HG03108 (cell line): ENCODE results near the gene SLC35D3.
"Not testable (repeated sequence)": the region's sequence is repeated elsewhere in the genome, so short reads cannot be mapped to it uniquely, and the experiment has no call there.

ENCODE experiments used
- ATAC-seq: cut with Tn5 transposase; IDR thresholded peaks from one replicate; pipeline ENCODE4 v1.9.1; 2021; ENCODE audit warnings: moderate library complexity; ENCODE audit not compliant: unreplicated experiment

Gene SLC35D3, protein sequence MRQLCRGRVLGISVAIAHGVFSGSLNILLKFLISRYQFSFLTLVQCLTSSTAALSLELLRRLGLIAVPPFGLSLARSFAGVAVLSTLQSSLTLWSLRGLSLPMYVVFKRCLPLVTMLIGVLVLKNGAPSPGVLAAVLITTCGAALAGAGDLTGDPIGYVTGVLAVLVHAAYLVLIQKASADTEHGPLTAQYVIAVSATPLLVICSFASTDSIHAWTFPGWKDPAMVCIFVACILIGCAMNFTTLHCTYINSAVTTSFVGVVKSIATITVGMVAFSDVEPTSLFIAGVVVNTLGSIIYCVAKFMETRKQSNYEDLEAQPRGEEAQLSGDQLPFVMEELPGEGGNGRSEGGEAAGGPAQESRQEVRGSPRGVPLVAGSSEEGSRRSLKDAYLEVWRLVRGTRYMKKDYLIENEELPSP

DNA sequence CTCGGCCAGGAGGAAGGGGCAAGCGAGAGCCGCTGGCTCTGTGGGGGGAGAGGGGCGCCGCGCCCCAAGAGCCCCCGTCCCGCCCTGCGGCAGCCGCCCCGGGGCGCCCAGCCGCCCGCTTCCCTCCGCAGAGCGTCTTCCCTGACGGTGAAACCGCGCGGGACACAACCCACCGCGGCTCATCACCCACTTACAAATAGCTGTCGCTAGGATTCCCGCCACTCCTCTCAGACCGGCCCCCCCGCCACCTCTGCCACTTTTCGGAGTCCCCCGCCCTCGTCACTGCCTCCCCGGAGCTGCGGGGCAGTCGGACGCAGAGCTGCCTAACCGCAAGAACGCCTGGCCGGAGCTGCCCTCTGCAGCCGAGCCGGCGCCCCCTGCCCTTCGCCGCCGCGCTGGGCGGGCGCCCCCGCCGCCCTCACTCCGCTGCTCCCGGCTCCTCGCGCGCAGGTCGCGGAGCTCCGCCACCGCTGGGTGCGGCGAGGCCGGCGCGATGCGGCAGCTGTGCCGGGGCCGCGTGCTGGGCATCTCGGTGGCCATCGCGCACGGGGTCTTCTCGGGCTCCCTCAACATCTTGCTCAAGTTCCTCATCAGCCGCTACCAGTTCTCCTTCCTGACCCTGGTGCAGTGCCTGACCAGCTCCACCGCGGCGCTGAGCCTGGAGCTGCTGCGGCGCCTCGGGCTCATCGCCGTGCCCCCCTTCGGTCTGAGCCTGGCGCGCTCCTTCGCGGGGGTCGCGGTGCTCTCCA lies at the start of gene SLC35D3:
SLC35D3 (plus strand) TSS at position 366 of the 749 bp plus-strand sequence; CDS start at position 494, 128 bp downstream.
- ATAC-seq = no peak

DNA sequence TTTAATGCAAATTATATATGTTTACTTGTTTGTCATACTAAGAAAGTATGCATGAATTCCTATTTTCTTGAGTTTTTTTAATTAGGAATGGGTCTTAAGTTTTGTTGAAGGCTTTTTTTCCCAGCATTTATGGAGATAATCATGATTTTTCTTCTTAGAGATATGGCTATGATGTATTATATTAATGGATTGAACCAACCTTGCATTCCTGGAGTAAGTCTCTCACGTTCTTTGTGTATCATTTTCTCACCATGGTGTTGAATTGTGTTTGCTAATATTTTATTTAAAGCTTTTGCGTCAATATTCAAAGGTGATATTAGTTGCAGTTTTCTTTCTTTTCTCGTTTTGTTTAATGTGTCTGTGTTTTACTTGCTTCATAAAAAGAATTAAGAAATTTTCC lies 48.4 kb upstream of the SLC35D3 start:
- no peak for ATAC-seq

DNA sequence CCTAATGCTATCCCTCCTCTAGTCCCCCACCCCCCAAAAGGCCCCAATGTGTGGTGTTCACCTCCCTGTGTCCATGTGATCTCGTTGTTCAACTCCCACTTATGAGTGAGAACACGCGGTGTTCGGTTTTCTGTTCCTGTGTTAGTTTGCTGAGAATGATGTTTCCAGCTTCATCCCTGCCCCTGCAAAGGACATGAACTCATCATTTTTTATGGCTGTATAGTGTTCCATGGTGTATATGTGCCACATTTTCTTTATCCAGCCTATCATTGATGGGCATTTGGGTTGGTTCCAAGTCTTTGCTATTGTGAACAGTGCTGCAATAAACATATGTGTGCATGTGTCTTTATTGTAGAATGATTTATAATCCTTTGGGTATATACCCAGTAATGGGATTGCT lies 45.6 kb upstream of the SLC35D3 start:
- ATAC-seq = not testable (repeated sequence)

DNA sequence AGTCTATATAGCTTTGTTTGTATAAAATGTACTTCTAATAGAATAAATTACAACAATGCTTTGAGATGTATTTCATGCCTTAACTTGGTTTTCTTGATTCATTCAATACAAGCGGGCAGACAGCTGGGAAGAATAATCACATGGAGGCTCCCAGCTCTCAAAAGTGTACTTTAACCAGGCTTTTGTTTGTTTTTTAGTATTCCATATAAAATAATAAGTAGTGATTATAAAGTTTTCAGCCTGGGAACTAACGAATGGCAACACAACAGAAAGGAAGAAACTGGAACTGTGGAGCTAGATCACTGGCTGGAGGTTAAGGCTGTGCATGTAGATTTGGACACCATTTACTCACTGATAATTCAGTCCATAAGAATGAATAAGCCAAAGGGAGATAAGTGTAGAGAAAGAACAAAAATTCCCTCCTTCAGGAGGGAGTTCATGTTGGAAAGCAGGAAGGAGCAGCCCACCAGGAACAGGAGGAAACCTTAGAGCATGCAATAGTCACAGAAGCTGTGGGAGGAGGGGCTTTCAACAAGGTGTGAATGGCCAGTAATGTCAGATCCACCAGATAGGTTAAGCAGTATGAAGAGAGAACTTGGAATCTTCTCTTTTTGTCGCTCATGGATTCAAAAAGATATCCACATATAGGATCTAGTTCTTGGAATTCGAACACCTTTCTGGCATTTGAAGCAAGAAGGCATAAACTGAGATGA lies 41.2 kb upstream of the SLC35D3 start:
- no peak for ATAC-seq

DNA sequence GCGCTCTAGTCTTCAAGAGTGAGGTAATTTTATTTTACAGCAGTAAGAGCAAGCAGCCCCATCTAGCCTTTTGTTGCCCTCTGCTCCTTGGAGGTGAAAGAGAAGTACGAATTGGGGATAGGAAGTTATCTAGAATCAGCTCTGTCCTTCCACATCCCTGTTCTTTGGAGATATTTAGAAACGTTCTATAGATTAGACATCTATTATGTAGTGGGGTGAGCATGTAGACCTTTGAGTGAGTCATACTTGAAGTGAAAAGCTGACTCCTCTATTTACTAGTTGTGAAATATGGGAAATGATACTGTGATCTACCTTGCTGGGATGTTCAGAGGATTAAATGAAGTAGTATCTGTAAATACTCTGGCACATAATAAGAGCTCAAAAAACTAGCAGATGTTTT lies 36.0 kb upstream of the SLC35D3 start:
- ATAC-seq = no peak

DNA sequence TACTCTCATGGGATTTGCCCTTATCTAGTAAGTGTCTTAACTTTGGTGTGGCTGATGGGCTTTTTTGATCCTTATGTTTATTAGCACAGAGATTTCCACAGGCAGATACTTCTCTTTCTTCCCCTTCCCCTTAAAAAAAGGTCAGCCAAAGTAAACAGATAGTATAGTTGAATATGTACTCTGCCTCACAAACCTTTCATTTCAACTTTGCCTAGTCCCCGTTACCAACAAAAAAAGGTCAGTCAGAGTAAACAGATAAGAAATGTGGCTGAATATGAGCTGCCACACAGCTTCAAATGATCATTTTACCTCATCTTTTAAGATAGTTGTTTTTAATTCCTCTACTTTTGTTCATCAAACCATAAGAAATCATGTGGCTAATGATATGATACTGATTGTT lies 34.1 kb upstream of the SLC35D3 start:
- no peak for ATAC-seq

DNA sequence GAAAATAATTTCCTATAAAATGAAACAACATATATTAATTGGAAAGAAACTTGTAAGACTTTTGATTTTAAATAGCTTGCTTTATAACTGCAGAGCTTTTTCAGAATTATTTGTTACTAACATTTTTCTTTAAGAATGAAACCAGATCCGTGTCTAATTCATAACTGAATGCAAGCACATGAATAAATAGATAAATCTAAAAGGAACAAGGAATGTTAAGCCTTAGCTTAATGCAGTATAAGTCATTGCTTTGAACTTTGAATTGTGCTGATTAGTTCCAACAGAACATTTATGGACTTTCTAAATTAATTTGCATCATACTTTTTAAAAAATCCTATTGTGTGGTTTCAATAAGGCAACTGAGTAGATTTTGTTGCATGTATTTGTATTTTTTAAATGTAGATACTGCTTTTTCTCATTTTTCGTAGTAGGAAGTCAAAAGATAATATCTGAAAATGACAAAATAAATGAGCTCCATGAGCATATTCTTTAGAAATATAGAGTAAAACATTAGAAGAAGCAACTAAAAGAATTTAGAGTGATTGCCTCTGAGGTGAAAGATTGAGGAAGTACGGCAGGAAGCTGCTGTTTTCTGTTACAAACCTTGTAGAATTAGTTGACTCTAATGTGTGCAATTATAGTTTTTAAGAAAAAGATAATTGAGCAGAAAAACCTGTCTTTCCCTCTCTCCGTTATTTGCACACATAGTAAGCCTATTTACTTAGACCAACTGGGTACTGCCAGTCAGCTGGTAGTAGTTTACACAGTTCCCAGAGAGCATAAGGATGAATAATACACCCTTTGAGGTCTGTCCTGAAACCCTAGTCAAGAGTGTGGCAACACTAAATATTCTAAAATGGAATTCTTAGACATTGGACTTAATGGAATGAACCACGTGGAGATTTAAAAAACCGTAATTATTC lies 32.6 kb upstream of the SLC35D3 start:
- no peak for ATAC-seq

DNA sequence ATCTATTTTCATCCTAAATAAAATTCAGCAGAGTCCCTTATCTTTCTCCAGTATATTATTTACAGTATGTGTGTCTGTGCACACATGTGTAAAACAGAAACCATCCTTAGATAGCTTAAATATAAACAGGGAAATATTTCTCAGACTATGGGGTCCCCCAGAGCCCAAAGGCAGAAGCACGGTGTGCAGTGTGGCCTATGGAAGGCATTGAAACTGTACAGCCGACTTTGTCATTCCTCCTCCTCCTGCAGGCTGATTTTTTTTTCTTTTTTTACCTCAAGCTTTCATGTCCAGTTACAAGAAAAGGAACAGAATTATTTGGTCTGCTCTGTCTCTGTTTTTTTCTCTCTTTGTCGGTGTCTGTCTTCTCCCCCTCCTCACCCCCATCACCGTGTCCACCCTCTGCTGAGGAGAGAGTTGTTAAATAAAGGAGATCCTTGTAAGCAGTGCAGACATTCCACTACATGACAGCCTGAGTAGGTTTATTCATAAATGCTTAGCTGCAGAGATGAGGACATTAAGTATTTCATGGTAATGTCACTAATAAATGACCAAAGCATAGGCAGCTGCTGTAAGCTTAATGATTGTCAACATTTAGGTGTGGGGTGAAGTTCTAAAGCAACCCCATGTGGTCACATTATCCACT lies 31.8 kb upstream of the SLC35D3 start:
- ATAC-seq = no peak

DNA sequence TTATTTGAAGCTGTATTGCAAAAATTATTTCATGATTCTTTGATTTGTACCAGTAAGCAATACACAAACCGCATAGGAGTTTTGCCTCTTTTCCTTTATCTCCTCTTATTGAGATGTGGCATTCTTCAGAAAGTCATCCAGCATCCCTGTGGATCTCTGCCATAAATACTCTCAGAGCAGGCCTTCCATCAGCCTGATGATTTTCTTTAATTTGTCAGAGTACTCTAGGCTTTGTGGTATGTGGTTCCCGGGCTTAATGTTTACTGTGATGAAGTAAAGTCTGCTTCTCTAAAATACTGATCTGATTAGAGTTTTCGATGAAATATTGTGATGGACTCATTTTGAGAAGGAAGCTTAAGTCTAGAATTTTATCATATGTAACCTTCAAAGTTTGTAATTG lies 31.1 kb upstream of the SLC35D3 start:
- ATAC-seq = no peak

DNA sequence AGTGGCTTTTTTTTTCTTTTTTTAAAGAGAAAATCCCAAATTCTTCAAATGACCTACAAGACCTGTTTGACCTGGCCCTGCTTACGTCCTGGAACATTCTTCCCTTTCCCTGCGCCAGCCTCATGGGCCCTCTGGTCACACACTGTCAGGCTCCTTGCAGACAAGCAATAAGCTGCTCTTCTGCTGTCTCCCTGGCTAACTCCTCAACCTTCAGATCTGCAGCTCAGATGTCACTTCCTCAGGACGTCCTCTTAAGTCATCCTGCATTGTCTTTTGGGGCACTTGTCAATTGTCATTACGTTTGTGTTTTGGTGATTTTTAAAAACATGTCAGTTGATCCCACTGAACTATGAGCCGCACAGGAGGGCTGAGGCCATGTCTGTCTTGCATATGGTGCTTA lies 28.9 kb upstream of the SLC35D3 start:
- ATAC-seq = no peak

DNA sequence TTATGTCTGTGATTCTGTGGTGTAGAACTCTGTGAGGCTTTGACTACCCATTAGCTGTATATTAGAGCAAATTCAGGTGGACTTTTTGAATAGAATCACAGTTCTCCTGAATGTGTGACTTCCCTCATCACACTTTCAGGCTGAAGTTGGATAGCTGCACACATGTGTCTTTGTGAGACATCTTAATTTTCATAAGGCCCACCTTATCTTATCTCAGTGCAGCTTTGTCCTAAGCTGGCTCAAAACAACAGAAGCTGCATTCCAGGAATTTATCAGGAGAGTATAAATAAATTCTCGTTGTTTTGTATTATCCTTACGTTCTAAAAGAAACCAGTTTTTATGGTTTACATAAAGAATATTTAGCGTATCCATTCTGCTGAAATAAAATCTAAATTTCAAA lies 26.2 kb upstream of the SLC35D3 start:
- ATAC-seq = no peak

DNA sequence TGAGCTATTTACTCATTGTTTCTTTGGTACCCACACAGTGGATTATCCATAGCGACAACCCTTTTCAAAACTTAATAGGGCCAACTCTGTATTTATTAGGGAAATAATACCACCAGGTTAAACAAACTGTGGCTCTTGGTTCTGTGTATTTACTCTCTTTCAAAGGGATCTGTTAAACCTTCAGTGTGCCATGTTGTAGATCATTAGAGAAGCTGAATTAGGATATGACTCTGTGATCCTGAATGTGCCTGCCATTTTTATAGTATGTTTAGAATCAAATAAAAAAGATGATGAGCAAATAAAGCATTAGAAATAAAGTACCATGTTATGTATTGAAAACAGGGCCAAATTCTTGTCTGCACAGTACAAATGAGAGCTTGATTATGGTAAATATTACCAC lies 25.0 kb upstream of the SLC35D3 start:
- no peak for ATAC-seq

DNA sequence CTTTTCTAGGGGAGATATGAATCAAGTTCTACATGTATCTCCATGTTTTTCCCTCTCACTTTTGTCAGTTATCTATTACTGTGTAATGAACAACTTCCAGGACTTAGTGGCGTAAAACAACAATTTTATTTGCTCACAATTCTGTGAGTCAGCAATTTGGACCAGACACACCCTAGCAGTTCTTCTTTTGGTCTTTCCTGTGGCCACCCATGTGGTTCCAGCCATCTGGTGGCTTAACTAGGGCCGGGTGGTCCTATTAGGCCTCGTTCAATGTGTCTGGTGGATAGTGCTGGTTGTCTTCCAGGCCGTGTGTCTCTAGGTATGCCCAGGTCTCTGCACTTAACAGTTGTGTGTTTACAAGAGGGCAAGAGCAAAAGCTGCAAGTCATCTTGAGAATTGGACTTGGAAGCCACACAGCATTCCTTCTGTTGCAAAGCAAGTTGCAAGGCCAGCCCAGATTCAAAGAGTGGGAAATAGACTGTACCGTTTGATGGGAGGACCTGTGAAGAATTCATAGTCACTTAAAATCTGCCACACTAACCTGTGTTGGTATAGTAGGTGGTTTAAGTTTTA lies 20.8 kb upstream of the SLC35D3 start:
- ATAC-seq = no peak

DNA sequence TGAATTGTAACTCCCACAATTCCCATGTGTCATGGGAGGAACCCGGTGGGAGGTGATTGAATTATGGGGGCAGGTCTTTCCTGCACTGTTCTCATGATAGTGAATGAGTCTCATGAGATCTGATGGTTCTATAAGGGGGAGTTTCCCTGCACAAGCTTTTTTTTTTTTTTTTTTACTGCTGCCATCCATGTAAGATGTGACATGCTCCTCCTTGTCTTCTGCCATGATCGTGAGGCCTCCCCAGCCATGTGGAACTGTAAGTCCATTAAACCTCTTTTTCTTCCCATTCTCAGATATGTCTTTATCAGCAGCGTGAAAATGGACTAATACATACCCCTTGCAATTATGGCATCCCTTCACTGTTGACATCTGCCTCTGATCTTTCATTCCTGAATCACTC lies 17.6 kb upstream of the SLC35D3 start:
- ATAC-seq = not testable (repeated sequence)

DNA sequence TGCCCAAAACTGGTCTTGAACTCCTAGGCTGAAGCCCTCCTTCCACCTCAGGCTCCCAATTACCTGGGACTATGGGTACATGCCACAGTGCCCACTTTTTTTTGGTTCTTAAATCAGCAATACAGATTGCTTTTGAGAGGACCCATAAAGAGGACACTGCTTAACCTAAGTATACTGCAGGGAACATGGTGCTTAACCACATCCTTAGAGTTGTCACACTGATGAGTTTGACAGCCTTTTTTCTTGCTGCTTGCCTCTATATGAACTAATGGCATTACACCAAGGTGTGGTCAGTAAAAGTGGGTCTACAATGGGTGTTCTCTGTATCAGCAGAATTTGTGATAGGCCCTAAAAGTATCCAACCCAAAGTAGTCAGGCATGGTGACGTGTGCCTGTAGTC lies 7.2 kb upstream of the SLC35D3 start:
- no peak for ATAC-seq

DNA sequence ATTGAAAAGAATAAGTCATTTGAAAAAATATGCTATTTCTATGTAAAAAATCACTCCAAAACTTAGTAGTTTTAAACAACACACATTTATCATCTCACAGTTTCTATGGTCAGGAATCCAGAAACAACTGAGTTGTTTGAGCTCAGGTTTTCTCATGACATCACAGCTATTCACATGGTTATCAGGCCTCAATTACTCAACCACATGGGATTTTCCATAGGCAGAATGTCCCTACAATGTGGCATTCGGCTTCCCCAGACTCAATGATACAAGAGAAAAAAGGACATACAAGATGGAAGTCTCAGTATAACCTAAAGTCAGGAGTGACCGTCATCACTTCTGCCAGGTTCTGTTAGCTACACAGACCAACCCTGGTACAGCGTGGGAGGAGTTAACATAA lies 3.4 kb upstream of the SLC35D3 start:
- no peak for ATAC-seq

DNA sequence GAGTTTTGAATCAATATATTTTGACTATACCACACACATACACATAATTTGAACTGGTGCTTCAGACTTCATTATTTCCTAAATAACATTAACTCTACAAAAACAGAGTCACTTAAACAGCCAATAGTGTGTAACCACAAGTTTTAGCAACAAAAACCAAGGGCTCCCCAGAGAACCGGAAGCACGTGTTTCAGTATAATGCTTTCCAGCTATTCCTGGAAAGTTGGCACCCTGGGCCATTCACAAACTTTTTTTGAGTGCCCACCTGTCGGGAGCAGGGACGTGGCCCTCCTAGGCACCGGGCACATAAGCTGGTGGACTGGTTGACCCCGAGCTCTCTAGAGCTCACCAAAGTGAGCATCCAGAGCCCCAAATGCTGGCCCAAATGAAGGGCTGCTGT lies 1.9 kb upstream of the SLC35D3 start:
- no peak for ATAC-seq

DNA sequence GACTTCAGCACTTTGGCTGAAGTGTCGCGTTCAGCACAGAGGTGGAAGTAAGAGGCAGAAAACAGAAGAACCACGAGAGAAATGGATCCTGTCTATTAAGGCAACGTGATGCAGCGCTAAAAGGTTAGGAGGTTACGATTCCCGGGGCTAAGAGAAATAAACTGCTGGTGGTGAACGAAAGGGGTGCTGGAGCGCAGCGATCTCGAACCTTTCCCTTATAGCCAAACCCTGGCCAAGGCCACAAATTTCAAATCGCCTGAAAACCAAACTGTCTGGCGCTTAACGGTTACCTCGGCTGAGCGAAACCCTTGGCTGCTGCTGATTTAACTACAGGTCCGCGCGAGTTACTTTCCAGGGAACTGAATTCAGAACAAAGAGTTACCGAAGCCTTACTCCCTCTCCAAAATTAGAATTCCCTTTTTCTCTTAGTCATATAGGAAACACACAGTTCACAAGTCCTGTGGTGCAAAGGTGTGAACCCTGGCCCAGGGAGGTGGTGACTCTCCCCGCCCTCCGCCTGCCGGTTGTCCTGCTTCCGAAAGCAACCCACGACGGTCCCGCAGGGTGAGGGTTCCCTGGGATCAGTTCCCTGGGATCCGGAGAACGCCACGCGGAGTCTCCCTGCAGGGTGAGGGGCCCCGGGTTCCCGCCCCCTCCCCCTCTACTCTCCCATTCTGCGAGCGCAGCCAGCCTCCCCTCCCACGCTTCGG lies 1.3 kb upstream of the SLC35D3 start:
- ATAC-seq = no peak

DNA sequence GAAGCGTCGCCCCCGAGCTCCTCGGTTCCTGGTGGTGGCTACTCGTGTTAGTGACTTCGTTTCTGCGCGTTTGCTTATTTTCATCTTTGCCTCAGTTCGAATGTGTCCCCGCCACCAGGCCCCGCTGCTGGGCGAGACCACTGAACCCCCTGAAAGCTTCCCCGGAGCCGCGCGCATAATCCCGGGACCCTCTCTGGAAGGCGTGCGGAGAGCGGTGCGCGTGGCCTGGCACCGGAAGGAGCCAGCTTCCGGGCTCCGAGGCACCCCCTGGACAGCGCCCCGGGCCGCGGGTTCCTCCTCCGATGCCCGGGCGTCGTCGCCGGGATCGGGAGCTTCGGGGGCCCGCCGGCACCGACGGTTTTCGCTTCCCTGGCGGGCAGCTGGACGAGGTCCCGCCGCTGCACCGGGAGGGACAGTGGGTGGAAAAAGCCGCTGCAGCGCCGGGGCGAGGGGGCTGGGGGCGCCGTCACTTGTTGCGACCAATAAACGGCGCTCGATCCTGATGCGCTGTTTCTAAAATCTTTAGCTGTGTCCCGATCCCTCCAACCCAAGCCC lies 643 bp upstream of the SLC35D3 start:
- no peak for ATAC-seq
